ENCODE results near the gene NOTO.

The NOTO gene

GRCh38 chr2:73203055-73203681 lies 794 bp downstream of the NOTO start:
- DNase-seq: no peak

GRCh38 chr2:73205611-73206010 lies 3.2 kb downstream of the NOTO start:
- no peak for DNase-seq

- no peak for DNase-seq
Observed at GRCh38 chr2:73208258-73208657, 5.9 kb downstream of the NOTO start.

DNA sequence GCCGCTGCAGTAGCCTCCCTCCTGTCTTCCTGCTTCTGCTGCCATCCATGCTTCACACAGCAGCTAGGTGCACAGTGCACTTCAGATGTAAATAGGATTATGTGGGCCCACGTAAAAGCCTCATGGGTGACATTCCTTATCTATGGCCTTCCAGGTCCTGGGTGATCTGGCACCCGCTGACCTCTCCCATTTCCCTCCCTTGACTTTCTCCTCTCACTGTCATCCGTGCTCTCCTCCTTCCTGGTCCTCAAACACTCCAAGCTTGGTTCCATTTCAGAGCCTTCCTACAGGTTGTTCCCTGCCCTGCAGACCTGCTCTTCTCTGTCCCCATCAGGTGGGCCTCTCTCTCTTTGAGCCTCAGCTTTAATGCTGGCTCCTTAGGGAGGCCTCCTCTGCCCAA lies 7.6 kb downstream of the NOTO start:
- no peak for DNase-seq

- DNase-seq: no peak
Observed at GRCh38 chr2:73210696-73211095, 8.3 kb downstream of the NOTO start.

- DNase-seq: no peak
Observed at GRCh38 chr2:73212098-73212447, 9.7 kb downstream of the NOTO start.

DNA sequence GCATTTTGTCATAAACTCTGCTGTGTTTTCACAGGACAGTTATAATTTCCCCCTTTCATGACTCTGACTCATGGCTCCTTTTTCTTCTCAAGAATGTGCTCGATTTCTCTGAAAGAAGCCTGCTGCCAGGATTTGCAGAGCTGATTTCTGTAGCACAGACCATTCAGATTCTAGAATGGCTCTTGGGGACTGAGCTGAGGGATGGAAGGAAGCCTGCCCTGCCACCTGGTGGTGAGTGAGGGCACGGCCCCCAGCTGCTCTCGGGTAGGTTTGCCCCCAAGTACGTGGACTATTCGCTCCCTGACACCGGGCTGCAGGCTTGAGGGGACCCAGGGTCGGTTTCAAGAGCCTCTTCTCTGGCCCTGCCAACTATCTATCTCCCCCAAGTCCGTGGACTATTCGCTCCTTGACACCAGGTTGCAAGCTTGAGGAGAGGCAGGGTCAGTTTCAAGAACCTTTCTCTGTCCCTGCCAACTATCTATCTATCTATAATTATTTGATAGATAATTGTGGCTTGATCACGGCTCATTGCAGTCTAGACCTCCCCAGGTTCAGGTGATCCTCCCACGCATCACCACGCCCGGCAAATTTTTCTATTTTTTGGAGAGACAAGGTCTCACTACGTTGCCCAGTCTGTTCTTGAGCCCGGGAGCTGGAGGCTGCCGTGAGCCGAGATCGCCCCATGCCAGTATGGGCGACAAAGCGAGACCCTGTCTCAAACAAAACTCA lies 10.2 kb downstream of the NOTO start:
- DNase-seq: peak; percentile 62

DNA sequence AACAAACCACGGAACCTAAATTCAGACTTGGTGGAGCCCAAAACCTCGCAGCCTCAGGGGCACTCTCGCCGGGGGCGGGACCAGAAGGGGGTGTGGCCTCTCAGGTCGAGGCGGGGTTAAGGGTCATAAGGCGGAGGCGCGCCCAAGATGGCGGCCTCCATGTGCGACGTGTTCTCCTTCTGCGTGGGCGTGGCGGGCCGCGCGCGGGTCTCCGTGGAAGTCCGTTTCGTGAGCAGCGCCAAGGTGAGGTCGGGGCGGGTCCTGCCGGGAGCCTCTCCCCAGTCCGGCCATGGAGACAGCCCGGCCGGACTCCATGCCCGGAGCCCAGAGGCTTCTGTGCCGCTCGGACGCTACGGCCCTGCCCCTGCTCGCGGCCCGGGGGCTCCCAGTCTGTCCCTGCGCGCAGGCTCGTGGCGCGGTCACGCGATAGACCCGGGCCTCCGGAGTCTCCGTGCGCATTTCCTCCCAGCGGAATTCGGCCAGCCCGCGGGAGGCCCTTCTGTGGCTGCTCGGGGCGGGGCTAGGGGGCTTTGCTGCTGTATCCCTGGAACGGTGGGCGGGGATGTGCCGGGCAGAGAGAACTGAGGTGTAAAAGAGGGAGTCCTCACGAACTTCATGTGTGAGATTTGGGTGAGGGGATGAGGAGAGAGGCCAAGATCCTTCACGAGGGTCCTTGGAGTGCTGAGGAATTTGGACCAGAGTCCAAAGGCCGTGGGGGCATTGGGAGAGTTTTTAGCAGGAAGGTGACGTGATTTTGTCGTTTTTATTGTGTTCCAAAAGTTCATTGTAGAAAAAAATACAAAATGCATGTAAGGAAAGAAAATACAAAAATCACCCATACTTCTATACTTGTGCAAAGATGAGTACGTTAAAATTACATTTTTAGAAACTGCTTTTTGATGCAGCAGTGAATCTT lies 12.0 kb downstream of the NOTO start, which contains the start of gene SMYD5:
SMYD5 (plus strand) TSS at position 126 of the 916 bp plus-strand sequence; CDS start at position 148, 22 bp downstream.
- DNase-seq: peak; percentile 88

- DNase-seq: no peak
Observed at GRCh38 chr2:73215254-73215653, 12.9 kb downstream of the NOTO start.

GRCh38 chr2:73217160-73217559 lies 14.8 kb downstream of the NOTO start:
- DNase-seq: no peak

DNA sequence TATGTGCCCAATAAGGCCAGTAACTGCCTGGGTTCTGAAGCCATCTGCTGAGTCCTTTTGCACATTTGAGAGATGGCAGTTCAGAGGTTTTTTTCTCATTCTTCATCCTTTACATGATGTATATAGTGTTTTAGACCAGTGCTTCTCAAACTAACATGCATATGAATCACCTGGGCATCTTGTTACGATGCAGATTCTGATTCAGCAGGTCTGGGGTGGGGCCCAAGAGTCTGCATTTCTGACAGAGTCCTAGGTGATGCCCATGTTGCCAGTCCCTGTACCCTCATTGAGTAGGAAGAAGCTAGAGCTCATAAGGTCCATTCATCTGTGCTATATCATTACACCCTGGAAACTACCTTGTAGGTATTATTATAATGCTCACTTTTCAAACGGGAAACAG lies 15.5 kb downstream of the NOTO start:
- DNase-seq: no peak

DNA sequence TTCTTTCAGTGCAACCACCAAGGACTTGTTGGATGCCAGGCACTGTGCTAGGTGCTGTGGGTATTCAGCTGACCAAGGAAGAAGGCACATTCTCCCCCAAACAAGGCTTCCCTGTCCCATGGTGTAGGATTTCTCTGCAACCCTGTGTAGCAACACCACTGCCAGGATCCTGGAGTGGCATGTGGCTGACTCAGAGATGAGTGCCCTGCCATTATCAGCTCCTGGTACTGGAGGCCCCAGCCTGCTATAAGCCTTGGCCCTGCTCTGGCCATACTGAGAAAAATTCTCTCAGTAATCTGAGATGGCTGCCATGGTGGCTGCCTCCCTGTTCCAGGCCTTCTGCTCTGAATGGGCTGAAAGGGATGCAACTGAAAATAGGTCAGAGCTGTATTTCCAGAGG lies 15.9 kb downstream of the NOTO start:
- no peak for DNase-seq

DNA sequence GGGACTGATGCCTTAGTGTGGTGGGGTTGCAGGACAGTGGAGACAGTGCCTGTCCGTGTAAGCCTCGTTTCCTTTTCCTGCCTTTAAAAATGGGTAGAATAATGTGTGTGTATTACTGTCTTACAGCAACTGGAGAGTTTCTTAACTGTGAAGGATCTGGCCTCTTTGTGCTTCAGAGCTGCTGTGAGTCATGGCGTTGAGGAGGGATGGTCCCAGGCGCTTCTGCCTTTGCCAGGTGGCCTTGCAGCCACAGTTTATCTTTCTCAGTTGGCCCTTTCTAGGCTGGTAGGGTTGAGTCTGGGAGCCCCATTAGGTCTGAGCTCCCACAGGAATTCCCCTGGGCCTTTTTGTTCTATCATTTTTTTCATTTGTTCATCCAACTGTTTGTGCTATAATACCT lies 21.4 kb downstream of the NOTO start:
- no peak for DNase-seq

DNA sequence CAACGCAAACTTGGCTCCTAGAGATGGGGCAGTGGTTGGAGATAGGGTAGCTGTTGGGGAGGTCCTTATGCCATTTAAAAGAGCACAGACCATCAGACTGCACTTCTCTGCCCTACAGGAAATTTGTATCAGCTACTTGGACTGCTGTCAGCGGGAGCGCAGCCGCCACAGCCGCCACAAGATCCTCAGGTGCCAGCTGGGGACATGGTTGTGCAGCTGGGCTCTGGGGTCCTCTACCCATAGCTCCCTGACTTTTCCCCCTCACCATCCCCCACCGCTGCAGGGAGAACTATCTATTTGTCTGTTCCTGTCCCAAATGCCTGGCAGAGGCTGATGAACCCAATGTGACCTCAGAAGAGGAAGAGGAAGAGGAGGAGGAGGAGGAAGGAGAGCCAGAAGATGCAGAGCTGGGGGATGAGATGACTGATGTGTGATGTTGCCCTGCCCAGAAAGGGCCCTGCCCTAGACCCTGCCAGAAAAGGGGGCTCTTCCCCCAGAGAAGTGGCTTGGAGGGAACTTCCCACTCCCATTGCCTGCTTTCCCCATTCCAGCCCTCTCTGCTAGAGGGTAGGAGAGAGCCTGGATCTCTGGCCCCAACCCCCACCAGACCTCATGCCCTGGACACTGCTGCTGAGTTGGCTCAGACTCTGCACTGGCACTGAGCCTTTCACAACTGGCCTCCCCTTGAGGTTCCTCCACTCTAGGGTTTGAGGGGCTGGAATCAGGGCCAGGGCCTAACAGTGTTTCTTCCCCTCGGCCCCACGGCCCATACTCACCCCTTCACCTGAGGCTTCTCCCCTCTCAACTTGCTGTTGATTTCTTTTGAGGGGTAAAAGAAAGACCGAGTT lies 23.4 kb downstream of the NOTO start:
- DNase-seq: no peak

DNA sequence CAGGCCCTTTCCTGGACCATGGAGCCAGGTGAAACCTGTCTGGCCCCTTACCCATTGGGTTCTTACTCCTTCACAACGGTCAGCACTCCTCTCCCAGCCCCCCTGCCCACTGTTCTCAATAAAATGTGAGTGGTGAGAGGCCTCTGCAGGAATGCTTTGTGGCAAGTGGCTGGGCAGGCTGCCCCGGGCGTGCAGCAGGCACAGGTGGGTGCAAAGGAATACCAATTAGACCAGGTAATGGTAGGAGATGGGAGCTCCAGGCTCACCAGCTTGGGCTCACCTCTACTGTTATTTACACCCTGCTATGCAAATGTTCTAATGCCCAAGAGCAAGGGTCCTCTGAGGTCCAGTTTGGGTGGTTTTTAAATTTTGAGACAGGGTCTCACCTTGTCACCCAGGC lies 24.7 kb downstream of the NOTO start:
- DNase-seq: no peak

- DNase-seq: no peak
Observed at GRCh38 chr2:73228631-73229030, 26.3 kb downstream of the NOTO start.

DNA sequence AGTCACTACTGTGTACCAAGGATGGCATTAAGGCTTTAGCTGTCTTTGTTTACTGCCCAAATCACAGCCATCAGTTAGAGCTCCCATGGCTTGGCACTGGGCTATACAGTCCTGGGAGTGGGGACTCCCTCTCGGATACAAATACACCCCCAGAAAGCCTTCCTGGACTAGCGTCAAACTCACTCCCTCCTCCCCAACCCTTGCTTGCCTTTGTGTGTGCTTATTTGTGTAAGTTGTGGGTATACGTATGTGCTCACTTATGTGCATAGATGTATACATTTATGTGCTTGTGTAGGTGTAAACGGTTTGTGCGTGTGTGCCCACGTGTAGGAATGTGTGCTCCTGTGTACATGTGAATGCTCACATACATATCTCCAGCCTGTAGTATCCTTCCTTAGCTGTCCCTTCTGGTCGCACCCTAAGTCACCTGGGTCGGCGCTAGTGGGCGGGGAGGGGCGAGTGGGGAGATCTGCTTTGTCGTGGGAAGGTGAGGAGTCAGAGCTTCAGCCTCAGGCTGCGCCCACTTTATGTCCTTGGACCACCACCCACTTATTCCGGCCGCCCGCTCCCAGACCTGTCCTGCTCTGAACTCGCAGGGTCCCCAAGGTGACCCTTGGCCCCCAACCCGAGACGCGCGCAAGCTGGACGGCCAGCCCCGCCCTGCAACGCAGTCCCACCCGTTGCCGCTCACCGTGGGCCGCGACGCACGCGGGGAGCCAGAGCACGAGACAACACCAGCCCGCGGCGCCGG lies 30.2 kb downstream of the NOTO start:
- DNase-seq: peak; percentile 38

DNA sequence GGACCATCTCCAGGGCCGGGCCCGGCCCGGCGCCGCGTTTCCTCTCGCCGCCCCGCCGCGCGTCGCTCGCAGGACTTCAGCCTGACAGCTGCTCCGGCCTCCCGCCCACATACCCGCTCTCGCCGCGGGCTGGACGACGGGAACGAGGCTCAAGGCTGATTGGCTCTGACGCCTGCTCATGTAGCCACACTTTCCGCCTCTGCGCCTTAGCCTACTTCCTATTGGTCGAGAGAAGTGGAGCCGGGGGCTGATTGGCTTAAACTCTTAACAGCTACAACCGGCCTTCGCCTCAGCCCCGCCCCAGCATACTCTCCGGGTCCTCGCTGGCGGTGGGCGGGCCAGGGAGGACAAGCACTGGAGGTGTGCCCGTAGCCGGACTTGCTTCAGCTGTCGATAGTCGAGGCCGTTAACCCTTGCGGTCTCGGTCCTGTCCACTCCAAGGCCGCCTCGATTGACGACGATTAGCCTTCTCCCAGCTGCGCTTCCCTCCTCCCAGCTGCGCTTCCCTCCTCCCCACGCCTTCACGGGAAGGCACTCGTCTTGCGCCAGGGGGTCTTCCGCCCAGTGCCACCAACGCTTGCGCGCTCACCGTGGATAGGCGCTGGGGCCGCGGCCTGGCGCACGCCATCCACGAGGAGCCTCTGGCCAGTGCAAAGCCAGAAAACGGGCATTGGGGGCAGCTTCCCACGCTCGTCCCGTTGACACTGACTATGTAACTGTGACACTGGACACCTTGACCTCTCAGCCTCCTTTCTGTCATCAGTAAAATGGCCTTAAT lies 31.0 kb downstream of the NOTO start, which contains the start of gene PRADC1:
PRADC1 (minus strand) TSS at position 86 of the 778 bp plus-strand sequence; CDS start at position 7, 79 bp downstream.
- peak; percentile 100 for DNase-seq

DNA sequence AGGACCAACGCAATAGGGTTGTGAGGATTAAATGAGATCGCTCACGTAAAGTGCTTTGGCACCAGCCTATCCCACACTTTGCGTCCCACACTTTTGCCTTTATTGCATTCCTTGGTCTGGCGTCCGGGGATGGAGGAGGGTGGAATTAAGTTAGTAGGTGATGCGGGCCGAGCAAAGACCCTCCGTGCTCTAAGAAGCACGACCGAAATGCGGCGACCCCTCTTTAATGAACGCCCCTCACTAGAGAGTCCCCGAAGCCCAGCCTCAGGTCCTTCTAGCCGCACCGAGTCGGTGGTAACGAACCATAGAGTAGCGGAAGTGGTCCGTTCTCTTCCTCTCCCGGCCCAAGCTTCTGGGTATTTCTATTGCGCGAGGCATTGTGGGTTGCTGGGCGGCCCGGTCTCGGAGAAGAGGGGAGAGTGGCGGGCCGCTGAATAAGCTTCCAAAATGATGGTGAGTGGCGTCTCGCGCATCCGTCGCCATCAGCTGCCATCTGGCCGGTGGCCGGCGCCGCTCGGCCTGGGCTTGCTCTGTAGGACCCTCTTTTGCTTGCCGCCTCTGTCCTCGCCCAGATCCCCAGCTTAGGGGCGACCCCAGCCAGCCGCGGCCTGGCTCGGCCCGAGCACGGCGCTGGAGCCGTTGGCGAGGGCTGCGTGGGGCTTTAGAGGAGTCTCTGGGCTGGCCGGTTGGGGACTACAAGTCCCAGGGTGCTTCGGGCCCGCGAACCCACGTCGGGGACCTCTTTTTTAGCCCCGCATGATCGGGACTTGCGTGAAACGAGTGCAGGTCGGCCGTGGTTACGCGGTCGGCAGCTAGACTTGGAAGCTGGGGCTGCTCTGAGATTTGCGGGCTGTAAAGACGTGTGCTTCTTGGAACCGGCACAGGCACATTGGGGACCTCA lies 31.8 kb downstream of the NOTO start, which contains the start of gene CCT7:
CCT7 (plus strand) TSS at position 377 of the 901 bp plus-strand sequence; CDS start at position 448, 71 bp downstream.
- DNase-seq: peak; percentile 94
